ENCODE results near the gene SEL1L3.
A peak's percentile ranks its signal among the peaks of the same experiment; 100 is the strongest.

The SEL1L3 gene

GRCh38 chr4:25847329-25847728 lies 15.5 kb downstream of the SEL1L3 start:
- DNase-seq (ENCODE audit: low spot score) = no peak

- DNase-seq (ENCODE audit: low spot score) = no peak
Measured at GRCh38 chr4:25845841-25846653, 16.7 kb downstream of the SEL1L3 start.

- peak; percentile 48 for DNase-seq (ENCODE audit: low spot score)
Measured at GRCh38 chr4:25844961-25845712, 17.7 kb downstream of the SEL1L3 start.

GRCh38 chr4:25843340-25844097 lies 19.3 kb downstream of the SEL1L3 start:
- DNase-seq (ENCODE audit: low spot score) = no peak

- DNase-seq (ENCODE audit: low spot score) = no peak
Measured at GRCh38 chr4:25842229-25842845, 20.5 kb downstream of the SEL1L3 start.

- no peak for DNase-seq (ENCODE audit: low spot score)
Measured at GRCh38 chr4:25839687-25840086, 23.1 kb downstream of the SEL1L3 start.

GRCh38 chr4:25839233-25839632 lies 23.6 kb downstream of the SEL1L3 start:
- no peak for DNase-seq (ENCODE audit: low spot score)

GRCh38 chr4:25838526-25838925 lies 24.3 kb downstream of the SEL1L3 start:
- DNase-seq (ENCODE audit: low spot score) = no peak

- DNase-seq (ENCODE audit: low spot score) = no peak
Measured at GRCh38 chr4:25837107-25837506, 25.7 kb downstream of the SEL1L3 start.

GRCh38 chr4:25835384-25835783 lies 27.4 kb downstream of the SEL1L3 start:
- no peak for DNase-seq (ENCODE audit: low spot score)

GRCh38 chr4:25834411-25835107 lies 28.2 kb downstream of the SEL1L3 start:
- no peak for DNase-seq (ENCODE audit: low spot score)

- no peak for DNase-seq (ENCODE audit: low spot score)
Measured at GRCh38 chr4:25830548-25830947, 32.2 kb downstream of the SEL1L3 start.

- no peak for DNase-seq (ENCODE audit: low spot score)
Measured at GRCh38 chr4:25827897-25828296, 34.9 kb downstream of the SEL1L3 start.

GRCh38 chr4:25827373-25827772 lies 35.4 kb downstream of the SEL1L3 start:
- DNase-seq (ENCODE audit: low spot score) = no peak

GRCh38 chr4:25826074-25826752 lies 36.6 kb downstream of the SEL1L3 start:
- DNase-seq (ENCODE audit: low spot score) = no peak

- no peak for DNase-seq (ENCODE audit: low spot score)
Measured at GRCh38 chr4:25823632-25824031, 39.2 kb downstream of the SEL1L3 start.

GRCh38 chr4:25821899-25822298 lies 40.9 kb downstream of the SEL1L3 start:
- no peak for DNase-seq (ENCODE audit: low spot score)

GRCh38 chr4:25821267-25821666 lies 41.5 kb downstream of the SEL1L3 start:
- no peak for DNase-seq (ENCODE audit: low spot score)

GRCh38 chr4:25818876-25819275 lies 43.9 kb downstream of the SEL1L3 start:
- DNase-seq (ENCODE audit: low spot score) = no peak

- DNase-seq (ENCODE audit: low spot score) = no peak
Measured at GRCh38 chr4:25818371-25818871, 44.4 kb downstream of the SEL1L3 start.
